Naive thymus-derived CD8-positive, alpha-beta T cell (primary cell): Measurements from ENCODE around the gene CDCA4. TPM values are rescaled to one million over a fixed set of nuclear protein-coding genes. Genes with fewer than 3 reads are reported as not detected.
A peak's percentile ranks its signal among the peaks of the same experiment; 100 is the strongest.

Source experiments
- ATAC-seq, 2 donors: fragments of 150-1000 bp; cut with Tn5 transposase in 1 of 2; sonication (Bioruptor Pico), chemical (Tn5 transposase) in 1 of 2; 1 replicate in 1 of 2; 2 replicates in 1 of 2; pipeline ENCODE4 v1.10.0; 2021; ENCODE audit warnings: mild to moderate bottlenecking in 2 of 2, moderate library complexity in 2 of 2
- POLR2A ChIA-PET: fragments of 350-600 bp; sonication (Branson Sonifier 250); formaldehyde crosslinking; loops from one replicate; lab custom pipeline; 2021; ENCODE audit warnings: antibody characterized with exemption; lab: Charles Lee
- DNase-seq, 10 donors: peaks; one replicate each; pipeline versions ENCODE4 v3.0.0 to v3.0.0-alpha.2; 2020 to 2022
- H3K27ac Mint-ChIP-seq, 10 donors: one replicate each; pipeline ENCODE4 v1.8.0; 2020 to 2022; ENCODE audit warnings: mild to moderate bottlenecking in 10 of 10, mixed read lengths in 10 of 10, moderate library complexity in 4 of 10, inconsistent platforms in 1 of 10
- H3K27me3 Mint-ChIP-seq, 5 donors: one replicate each; pipeline ENCODE4 v1.8.0; 2021 to 2022; ENCODE audit warnings: mixed read lengths in 5 of 5
- H3K36me3 Mint-ChIP-seq, 3 donors: one replicate each; pipeline ENCODE4 v1.8.0; 2020 to 2022; ENCODE audit warnings: mixed read lengths in 3 of 3, mild to moderate bottlenecking in 2 of 3, inconsistent platforms in 1 of 3
- H3K4me1 Mint-ChIP-seq, 4 donors: one replicate each; pipeline ENCODE4 v1.8.0; 2021 to 2022; ENCODE audit warnings: mixed read lengths in 4 of 4
- H3K4me3 Mint-ChIP-seq, 10 donors: one replicate each; pipeline ENCODE4 v1.8.0; 2020 to 2022; ENCODE audit warnings: mild to moderate bottlenecking in 10 of 10, mixed read lengths in 10 of 10, moderate library complexity in 6 of 10, inconsistent platforms in 1 of 10
- H3K9me3 Mint-ChIP-seq, 9 donors: one replicate each; pipeline ENCODE4 v1.8.0; 2020 to 2022; ENCODE audit warnings: mixed read lengths in 9 of 9, mild to moderate bottlenecking in 3 of 9, inconsistent platforms in 1 of 9, moderate library complexity in 1 of 9
- polyA plus RNA-seq, 3 donors: library from polyadenylated mRNA; unstranded; fragments of 300-500 nt; fragmentation: Illumina TruSeq; gene quantifications; one replicate each; pipeline ENCODE4 v1.2.3, GENCODE V29; 2021
- total RNA-seq, 8 experiments: library from RNA in 2 of 8; stranded (reverse) in 2 of 8; gene quantifications; one replicate each; pipeline ENCODE4 v1.2.3 and lab custom pipeline; 2021 to 2026

CDCA4 gene
- total and polyA plus RNA-seq, 5 experiments from 2014 or later, result 8.2 to 12.4 (median 11.3) TPM

GRCh38 chr14:104966981-104967385, 53.9 kb downstream of the CDCA4 start:
- peaks cover 2 to 39% (median 19%) of the 10 kb centered on the region in 5 donors for H3K27me3 Mint-ChIP-seq
- no peak overlapping the region for H3K4me3 Mint-ChIP-seq
- no peak overlapping the region for H3K27ac Mint-ChIP-seq
- POLR2A ChIA-PET, result no interaction called here
- H3K4me1 Mint-ChIP-seq, result peaks cover 0 to 5% (median 0%) of the 10 kb centered on the region in 4 donors
- ATAC-seq (no peak), DNase-seq (no peak)
- H3K9me3 Mint-ChIP-seq, result no peaks in the 10 kb centered on the region
- no peaks in the 10 kb centered on the region for H3K36me3 Mint-ChIP-seq

GRCh38 chr14:104966261-104966865, 54.5 kb downstream of the CDCA4 start:
- Mint-ChIP-seq H3K36me3 (no peaks in the 10 kb centered on the region), H3K27ac (no peak overlapping the region), H3K27me3 (peaks cover 2 to 36% (median 15%) of the 10 kb centered on the region in 5 donors), H3K9me3 (no peaks in the 10 kb centered on the region), H3K4me1 (peaks cover 0 to 5% (median 0%) of the 10 kb centered on the region in 4 donors), H3K4me3 (no peak overlapping the region)
- peak in 1 of 10 donors; percentile 1 for DNase-seq
- POLR2A ChIA-PET, result no interaction called here
- ATAC-seq, result no peak

- ATAC-seq, result no peak
- H3K36me3 Mint-ChIP-seq, result no peaks in the 10 kb centered on the region
Observed at GRCh38 chr14:104965561-104966231, 55.2 kb downstream of the CDCA4 start.

GRCh38 chr14:104964546-104964945, 56.3 kb downstream of the CDCA4 start:
- no peak overlapping the region for H3K27ac Mint-ChIP-seq
- no peaks in the 10 kb centered on the region for H3K36me3 Mint-ChIP-seq
- peaks cover 0 to 5% (median 0%) of the 10 kb centered on the region in 4 donors for H3K4me1 Mint-ChIP-seq
- peaks cover 2 to 34% (median 11%) of the 10 kb centered on the region in 5 donors for H3K27me3 Mint-ChIP-seq
- DNase-seq, result no peak
- H3K4me3 Mint-ChIP-seq, result no peak overlapping the region
- POLR2A ChIA-PET, result interaction anchor here (0.7 kb wide), 1 partner anchor 262 kb away, joined by 7 read pairs; no protein-coding TSS in a partner anchor
- no peaks in the 10 kb centered on the region for H3K9me3 Mint-ChIP-seq
- no peak for ATAC-seq

More at GRCh38 chr14:104965561-104966231, 55.2 kb downstream of the CDCA4 start:
- H3K27me3 Mint-ChIP-seq, result peaks cover 2 to 34% (median 12%) of the 10 kb centered on the region in 5 donors
- DNase-seq, result peak in 1 of 10 donors; percentile 1
- POLR2A ChIA-PET, result no interaction called here
- no peak overlapping the region for H3K4me3 Mint-ChIP-seq
- H3K4me1 Mint-ChIP-seq, result peaks cover 0 to 5% (median 0%) of the 10 kb centered on the region in 4 donors
- no peak overlapping the region for H3K27ac Mint-ChIP-seq
- no peaks in the 10 kb centered on the region for H3K9me3 Mint-ChIP-seq

Other genes starting within 250 kb of the CDCA4 start
- gene AKT1, start 225.3 kb downstream of the CDCA4 start, total RNA-seq, result 10 to 100 TPM; 88.9 to 95.7 TPM
- gene AKT1, start 225.3 kb downstream of the CDCA4 start, polyA plus RNA-seq, result 10 to 100 TPM in 2 of 3 donors, 1 to 10 TPM in 1; 8.9 to 33.4 (median 23.1) TPM
- 1 to 10 TPM; 8.6 to 9.6 TPM for gene ZBTB42, start 220.0 kb downstream of the CDCA4 start, total RNA-seq
- 1 to 10 TPM; 1.0 to 1.8 (median 1.6) TPM for gene ZBTB42, start 220.0 kb downstream of the CDCA4 start, polyA plus RNA-seq
- gene CEP170B, start 155.8 kb downstream of the CDCA4 start, total RNA-seq, result 1 to 10 TPM; 4.6 to 4.8 TPM
- under 1 TPM in 2 of 3 donors, not detected in 1; 0.03 to 0.05 TPM for gene CEP170B, start 155.8 kb downstream of the CDCA4 start, polyA plus RNA-seq
- gene PLD4, start 96.2 kb downstream of the CDCA4 start, total RNA-seq, result 1 to 10 TPM; 1.2 to 2.2 TPM
- gene PLD4, start 96.2 kb downstream of the CDCA4 start, polyA plus RNA-seq, result under 1 TPM in 2 of 3 donors, not detected in 1; 0.08 to 0.13 TPM
- not detected for gene AHNAK2, start 42.7 kb downstream of the CDCA4 start, total RNA-seq
- gene AHNAK2, start 42.7 kb downstream of the CDCA4 start, polyA plus RNA-seq, result not detected
- gene CLBA1, start 35.3 kb downstream of the CDCA4 start, total RNA-seq, result 1 to 10 TPM; 2.0 to 2.4 TPM
- 1 to 10 TPM in 2 of 3 donors, under 1 TPM in 1; 0.67 to 2.3 (median 1.2) TPM for gene CLBA1, start 35.3 kb downstream of the CDCA4 start, polyA plus RNA-seq
- gene GPR132, start 44.3 kb upstream of the CDCA4 start, total RNA-seq, result 10 to 100 TPM; 36.3 to 41.4 TPM
- 10 to 100 TPM in 1 of 3 donors, 1 to 10 TPM in 2; 9.4 to 37.2 (median 9.7) TPM for gene GPR132, start 44.3 kb upstream of the CDCA4 start, polyA plus RNA-seq
- gene JAG2, start 147.7 kb upstream of the CDCA4 start, total RNA-seq, result under 1 TPM; 0.16 to 0.47 TPM
- gene JAG2, start 147.7 kb upstream of the CDCA4 start, polyA plus RNA-seq, result under 1 TPM; 0.10 to 0.21 (median 0.17) TPM
- 10 to 100 TPM; 10.3 to 10.8 TPM for gene NUDT14, start 160.2 kb upstream of the CDCA4 start, total RNA-seq
- gene NUDT14, start 160.2 kb upstream of the CDCA4 start, polyA plus RNA-seq, result 10 to 100 TPM in 2 of 3 donors, 1 to 10 TPM in 1; 9.5 to 18.8 (median 17.1) TPM
- gene BTBD6, start 227.4 kb upstream of the CDCA4 start, total RNA-seq, result 10 to 100 TPM; 42.0 to 42.8 TPM
- gene BTBD6, start 227.4 kb upstream of the CDCA4 start, polyA plus RNA-seq, result 10 to 100 TPM in 2 of 3 donors, 1 to 10 TPM in 1; 5.5 to 15.6 (median 14.9) TPM